DMS79 (cell line): Measurements from ENCODE around the gene ADCY6.

ENCODE experiments used
- DNase-seq: peaks from one replicate; lab custom pipeline; 2025; lab: John Stamatoyannopoulos, UW

ADCY6 gene

GRCh38 chr12:48783432-48783831 is 5.5 kb downstream of the ADCY6 start:
- DNase-seq: no peak

GRCh38 chr12:48782457-48783395 is 6.2 kb downstream of the ADCY6 start:
- no peak for DNase-seq

- no peak for DNase-seq
Measured at GRCh38 chr12:48781750-48782456, 7.0 kb downstream of the ADCY6 start.

- no peak for DNase-seq
Measured at GRCh38 chr12:48780381-48781025, 8.4 kb downstream of the ADCY6 start.

DNA sequence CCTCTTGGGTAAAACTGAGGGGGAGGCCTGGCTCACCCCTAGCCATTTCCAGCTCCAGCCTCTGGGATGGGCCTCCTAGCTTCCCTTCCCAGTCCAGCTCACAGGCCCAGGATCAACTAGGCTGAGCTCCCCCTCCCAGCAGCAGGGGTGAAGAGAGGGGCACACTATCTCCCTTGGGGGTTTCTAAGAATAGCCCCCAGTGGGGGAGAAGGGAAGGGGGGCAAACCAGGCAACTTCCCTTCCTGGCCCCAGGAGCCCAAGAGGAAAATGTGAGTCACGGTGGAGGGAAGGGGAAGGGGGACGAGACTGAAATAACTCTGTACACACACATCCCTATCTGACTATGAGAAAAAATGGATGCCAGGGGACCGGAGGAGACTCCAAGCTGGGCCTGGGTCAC is 9.0 kb downstream of the ADCY6 start:
- no peak for DNase-seq

DNA sequence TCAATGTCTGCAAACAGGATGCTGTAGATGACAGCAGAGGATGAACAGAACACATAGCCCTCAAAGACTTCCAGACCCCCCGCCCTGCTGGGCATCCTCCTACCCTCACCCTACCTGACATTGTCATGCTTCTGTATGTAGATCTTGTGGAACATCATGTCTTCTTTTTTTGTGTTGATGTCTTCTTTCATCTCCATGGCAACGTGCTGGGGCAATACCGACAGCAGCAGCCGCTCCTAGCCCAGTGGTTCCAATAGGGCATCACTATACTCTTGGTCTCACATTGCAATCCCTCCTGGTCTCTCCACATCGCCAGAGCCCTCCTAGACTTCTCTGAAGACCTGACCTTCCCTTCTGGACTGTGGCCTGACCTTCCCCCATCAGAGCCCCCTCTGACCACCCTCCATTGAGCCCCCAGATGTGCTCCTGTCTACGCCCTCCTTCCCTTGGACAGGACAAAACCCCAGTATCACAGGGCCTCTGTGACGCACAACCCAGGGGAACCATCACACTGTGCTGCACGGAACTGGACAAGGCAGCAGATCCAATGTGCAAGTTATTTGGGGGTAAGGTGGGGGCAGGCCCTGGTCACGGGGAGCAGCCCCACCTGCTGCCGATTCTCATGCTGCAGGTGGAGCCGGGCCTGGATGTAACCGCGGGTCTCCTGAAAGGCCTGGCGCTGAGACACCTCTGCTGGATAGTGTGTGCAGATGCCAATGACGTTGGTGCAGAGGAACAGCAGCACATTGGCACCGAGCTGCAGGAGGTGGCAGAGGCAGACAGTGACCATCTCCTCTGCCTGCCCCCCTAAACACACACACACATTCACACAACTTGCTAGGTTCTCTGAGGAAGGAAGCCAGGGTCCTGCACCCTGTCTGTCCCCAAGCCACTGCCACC is 11.1 kb downstream of the ADCY6 start:
- DNase-seq: no peak

GRCh38 chr12:48776956-48777355 is 11.9 kb downstream of the ADCY6 start:
- no peak for DNase-seq

DNA sequence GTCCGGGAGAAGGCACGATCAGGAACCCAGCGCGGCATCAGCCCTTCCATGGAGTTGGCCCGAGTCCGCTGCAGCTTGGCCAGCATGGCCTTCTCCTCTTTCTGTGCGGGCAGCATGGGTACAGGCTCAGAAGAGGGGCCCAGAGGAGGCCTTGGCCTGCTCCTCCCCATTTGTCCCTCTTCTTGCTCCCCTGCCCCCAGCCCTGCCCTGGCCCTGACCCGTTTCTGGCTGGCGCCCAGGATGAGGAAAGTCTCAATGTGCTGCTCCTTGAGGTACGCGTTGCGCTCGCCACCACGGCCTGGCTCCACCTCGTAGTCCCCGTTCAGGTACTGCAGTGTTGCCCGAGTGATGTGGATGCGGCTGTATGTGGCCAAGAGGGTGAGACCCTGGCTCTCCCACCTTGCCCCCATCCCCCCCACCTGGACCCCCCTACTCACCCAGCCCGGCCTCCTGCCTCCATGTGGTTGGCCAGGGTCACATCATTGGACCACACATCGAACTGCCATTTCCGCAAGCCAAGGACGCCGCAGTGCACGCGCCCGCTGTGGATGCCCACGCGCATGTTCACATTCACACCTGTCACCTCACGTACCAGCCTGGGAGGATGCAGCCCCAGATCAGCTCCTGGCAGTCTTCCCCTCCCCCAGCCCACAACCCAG is 12.8 kb downstream of the ADCY6 start:
- DNase-seq: no peak

DNA sequence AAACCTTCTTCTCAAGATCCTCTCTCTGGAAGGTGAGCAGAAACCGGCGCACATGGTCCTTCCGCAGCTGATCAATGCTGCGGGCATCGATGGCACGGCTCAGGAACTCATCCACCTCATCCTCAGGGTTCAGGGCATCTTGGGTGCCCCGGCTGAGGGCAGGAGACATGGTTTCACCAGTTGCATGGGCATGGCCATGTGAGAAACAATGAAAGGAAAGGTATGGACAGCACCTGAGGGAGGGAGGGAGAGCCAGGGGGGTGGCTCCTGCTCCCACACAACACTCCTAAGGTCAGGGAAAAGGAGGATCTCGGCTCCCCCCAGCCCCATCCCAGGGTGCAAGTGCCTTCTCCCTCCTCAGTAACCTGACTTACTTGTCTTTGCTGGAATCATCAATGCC is 13.6 kb downstream of the ADCY6 start:
- no peak for DNase-seq

GRCh38 chr12:48774516-48774915 is 14.4 kb downstream of the ADCY6 start:
- no peak for DNase-seq

- DNase-seq: no peak
Measured at GRCh38 chr12:48773686-48774085, 15.2 kb downstream of the ADCY6 start.

DNA sequence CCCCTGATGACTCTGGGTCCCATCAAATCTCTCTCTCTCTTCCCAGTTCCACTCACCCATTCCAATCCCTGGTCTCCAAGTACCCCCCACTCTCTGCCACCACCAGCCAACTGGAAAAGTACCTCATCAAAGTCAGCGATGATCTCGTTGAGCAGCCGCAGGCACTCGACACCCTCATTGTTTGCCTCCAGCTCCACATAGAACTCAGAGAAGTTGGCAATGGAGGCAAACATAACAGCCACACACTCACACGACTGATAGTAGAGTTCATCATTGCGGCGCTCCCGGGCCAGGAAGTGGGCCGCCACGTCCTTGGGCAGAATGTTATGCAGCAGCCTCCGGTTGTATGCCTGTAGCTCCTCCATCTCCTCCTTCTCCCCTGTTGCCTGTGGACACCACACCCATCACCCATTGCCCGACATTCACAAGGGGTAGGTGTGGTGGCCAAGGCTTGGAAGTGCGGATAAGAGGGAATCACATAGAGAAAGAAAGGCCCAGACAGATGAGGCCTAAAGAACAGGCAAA is 17.2 kb downstream of the ADCY6 start:
- DNase-seq: no peak

DNA sequence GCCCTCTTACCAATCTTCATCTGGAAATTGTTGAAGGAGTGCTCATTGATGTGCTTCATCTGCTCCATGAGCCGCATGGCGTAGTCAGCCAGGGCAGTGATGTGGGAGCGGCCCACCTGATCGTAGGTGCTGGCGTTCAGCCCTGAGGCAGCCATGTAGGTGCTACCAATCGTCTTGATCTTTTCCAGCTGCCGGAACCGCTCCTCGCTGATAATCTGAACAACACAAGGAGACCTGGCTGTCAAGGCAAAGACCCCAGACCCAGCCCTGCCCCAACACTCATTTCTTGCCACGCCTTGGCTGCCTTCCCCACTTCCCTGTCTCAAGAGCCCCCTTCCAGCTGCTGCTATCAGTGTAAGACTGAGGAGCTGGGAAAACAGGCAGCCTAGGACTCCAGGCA is 18.1 kb downstream of the ADCY6 start:
- no peak for DNase-seq

- DNase-seq: no peak
Measured at GRCh38 chr12:48768736-48769135, 20.2 kb downstream of the ADCY6 start.

DNA sequence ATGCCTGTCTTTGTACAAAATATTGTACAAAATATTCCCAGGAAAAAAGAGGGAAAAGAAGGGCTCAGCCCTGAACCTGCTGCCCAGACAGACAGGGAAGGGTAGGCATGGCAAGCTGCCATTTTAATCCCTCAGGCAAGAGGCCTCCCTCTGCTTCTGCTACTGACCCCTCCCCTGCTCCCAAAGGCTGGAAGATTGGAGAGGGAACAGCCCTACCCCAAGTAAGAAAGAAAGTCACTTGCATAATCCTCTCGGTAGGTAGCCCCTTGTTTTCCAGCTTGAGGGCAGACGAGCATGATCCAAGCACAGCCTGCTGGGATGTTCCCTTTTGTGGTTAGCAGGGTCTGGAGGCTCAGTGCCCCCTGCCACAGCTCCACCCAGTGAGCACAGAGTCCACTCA is 20.7 kb downstream of the ADCY6 start:
- no peak for DNase-seq

DNA sequence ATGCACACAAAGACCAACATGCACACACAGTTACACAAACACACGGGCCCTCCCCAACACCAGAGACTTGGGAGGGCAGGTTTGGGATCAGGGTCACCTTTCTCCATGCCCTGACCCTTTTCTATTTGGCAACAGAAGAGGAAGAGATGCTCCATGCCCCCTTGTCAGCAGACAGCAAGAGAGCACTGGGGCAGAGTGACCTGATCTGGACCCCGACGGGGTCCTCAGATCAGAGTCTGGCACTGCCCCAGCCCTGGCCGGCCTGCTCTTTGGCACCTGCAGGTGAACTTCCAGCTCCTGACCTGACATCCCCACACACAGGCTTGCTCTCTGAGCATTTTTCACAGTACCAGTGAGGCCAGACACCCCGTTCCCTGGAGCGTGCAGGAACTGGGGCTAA is 21.4 kb downstream of the ADCY6 start:
- DNase-seq: no peak

DNA sequence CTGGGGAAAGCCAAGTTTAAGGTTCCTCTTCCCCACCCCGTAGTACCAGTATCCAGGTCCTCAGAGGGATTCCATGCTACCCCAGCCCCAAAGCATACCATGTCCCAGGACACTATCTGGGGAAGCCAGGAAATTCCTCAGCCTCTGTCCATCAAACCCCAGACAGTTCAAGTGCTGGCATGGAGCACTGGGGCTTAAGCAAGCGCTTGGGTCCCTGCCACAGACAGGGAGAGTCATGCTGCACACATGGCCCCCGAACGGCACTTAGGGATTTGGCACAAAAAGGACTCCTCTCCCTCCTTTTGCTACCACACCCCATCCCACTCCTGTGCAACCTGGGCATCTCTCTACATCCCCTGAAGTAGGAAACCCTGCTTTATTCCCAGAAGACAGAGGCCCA is 21.8 kb downstream of the ADCY6 start:
- DNase-seq: no peak

DNA sequence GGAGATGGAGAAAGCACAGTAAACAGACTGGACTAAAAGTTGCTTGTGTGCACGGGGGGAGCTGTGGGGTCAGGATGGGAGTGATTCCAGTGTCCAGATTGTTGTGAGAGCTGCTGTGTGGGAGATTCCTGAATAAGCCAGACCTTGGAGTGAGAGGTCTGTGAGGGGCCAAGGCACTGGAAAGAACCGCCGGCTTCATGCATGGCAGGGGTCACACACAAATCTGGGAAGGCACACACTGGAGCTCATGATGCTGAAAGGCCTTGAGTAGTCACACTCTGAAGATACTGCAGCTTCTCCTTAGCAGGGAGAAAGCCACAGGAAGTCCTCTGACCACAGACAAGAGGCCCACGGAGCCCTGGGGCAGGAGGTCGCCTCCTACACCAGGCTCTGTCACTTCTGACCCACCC is 23.1 kb downstream of the ADCY6 start:
- DNase-seq: no peak

GRCh38 chr12:48764521-48764920 is 24.4 kb downstream of the ADCY6 start:
- no peak for DNase-seq

GRCh38 chr12:48758737-48759136 is 30.2 kb downstream of the ADCY6 start:
- no peak for DNase-seq

DNA sequence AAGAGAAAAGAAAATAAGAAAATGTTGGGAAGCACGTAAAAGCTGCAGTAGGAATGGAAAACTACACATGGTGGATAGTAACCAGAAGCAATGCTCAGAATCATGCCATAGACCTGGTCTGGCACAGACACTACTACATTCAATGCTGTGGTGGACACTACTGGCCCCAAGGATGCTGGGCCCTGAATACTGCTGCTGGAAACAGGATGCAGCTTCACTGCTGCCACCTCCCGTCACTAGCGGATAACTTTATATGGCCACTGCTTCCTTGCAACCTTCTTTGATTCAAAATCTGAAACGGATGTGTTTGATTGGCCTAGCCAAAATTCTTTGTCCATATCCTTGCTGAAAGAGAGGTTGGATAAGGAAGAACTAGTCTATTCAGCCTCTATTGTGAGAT is 30.7 kb downstream of the ADCY6 start:
- no peak for DNase-seq
